Heart right ventricle (tissue), 16 donors: ENCODE results near the gene DBN1. TPM values are rescaled to one million over a fixed set of nuclear protein-coding genes. Genes with fewer than 3 reads are reported as not detected.
A peak's percentile ranks its signal among the peaks of the same experiment; 100 is the strongest.

ENCODE experiments used
- ATAC-seq, 8 donors: fragments of 200-7000 bp; cut with Tn5 transposase; one replicate each; pipeline ENCODE4 v1.9.1; 2020; ENCODE audit warnings: mild to moderate bottlenecking in 8 of 8, moderate library complexity in 8 of 8, moderate number of reproducible peaks in 1 of 8
- DNase-seq, 2 donors: peaks; one replicate each; pipeline ENCODE4 v3.0.0-alpha.2; 2020
- H3K27ac ChIP-seq, 10 donors: fragments of 200-600 bp; sonication (generic) in 2 of 10; one replicate each; pipeline versions ENCODE4 v1.5.0 to v1.8.0; 2020 to 2022; ENCODE audit warnings: mild to moderate bottlenecking in 3 of 10
- H3K27me3 ChIP-seq, 7 donors: fragments of 200-600 bp; one replicate each; pipeline ENCODE4 v1.8.0; 2021 to 2022; ENCODE audit warnings: mild to moderate bottlenecking in 2 of 7
- H3K36me3 ChIP-seq, 9 donors: fragments of 200-600 bp; sonication (generic) in 1 of 9; one replicate each; pipeline versions ENCODE4 v1.5.0 to v1.8.0; 2020 to 2022; ENCODE audit warnings: mild to moderate bottlenecking in 2 of 9
- H3K4me1 ChIP-seq, 9 donors: fragments of 200-600 bp; sonication (generic) in 1 of 9; one replicate each; pipeline versions ENCODE4 v1.5.0 to v1.8.0; 2020 to 2022; ENCODE audit warnings: mild to moderate bottlenecking in 4 of 9
- H3K4me3 ChIP-seq, 10 donors: fragments of 200-600 bp; sonication (generic) in 2 of 10; one replicate each; pipeline versions ENCODE4 v1.5.0 to v1.8.0; 2020 to 2022; ENCODE audit warnings: mild to moderate bottlenecking in 7 of 10, moderate library complexity in 2 of 10
- H3K9me3 ChIP-seq, 11 donors: fragments of 200-600 bp in 10 of 11; sonication (generic) in 2 of 11; one replicate each; pipeline versions ENCODE4 v1.5.0 to v1.8.0; 2013 to 2022; ENCODE audit warnings: mild to moderate bottlenecking in 2 of 11, control low read depth in 1 of 11, moderate library complexity in 1 of 11
- WGBS, 2 donors: extraction: QIAGEN DNeasy Blood & Tissue Kit; methylation state at CpG; one replicate each; pipeline ENCODE4 v1.1.7; 2013; ENCODE audit warnings: inconsistent platforms in 1 of 2; 5-methylcytosine and 5-hydroxymethylcytosine counted together
- intact Hi-C, 10 donors: fragments of 100-400 bp; cut with DNase I; formaldehyde crosslinking; loops; one replicate each; pipeline versions ENCODE4 v1.11.1 to v1.14.2; 2022
- polyA plus RNA-seq, 2 donors: library from polyadenylated mRNA; stranded (reverse); fragments of 200-250 nt; gene quantifications; one replicate each; pipeline ENCODE4 v1.2.3, GENCODE V29; 2013
- total RNA-seq, 10 donors: library from RNA; stranded (reverse); fragmentation: NEBNext Ultra II Directional in 3 of 10; extraction: Animal tissue kit (Norgen Biotek cat#: 25700) in 3 of 10; gene quantifications; one replicate each; pipeline versions ENCODE4 v1.2.1 to v1.2.4, GENCODE V29; 2021 to 2023
- TF ChIP-seq, protein P1 (sequence below), 9 donors: fragments of 200-600 bp; sonication (generic) in 2 of 9; IDR thresholded peaks; one replicate each; pipeline versions ENCODE4 v1.5.0 to v1.8.0; 2021 to 2022; ENCODE audit warnings: antibody characterized with exemption in 9 of 9, mild to moderate bottlenecking in 5 of 9, moderate library complexity in 1 of 9
- donor health status: Arrhythmogenic right ventricular cardiomyopathy.
- donor health status: ischemic (EF 13 %, LVEDD 7.1; RV severe dilation, severe dysfunction).
- donor health status: healthy with polysubstance abuse.
- donor health status: DM: no; HTN: yes; CAD: no.
- donor health status: DM: no; HTN: no; CAD: no.
- donor health status: ischemic (EF 25% LVEDD 6.9; RV normal size, moderate dysfunction).
- donor health status: ischemic (EF 25% LVEDD 5.7; RV mildly dilated, moderate dysfunction).
- donor health status: healthy.
- donor health status: DM: yes; HTN: yes; CAD: no.
- donor health status: Ischemic cardiomyopathy.
- donor health status: ischemic (EF 35%, LVEDD 5.7; RV mildly dilated, moderate dysfunction).
- donor health status: nonischemic (EF 11% LVEDD 7.7; RV severe dilation, severe dysfunction).
- donor health status: DM: yes; HTN: yes; CAD: no.
- donor health status: PGD.
- donor health status: ischemic (EF 29% LVEDD 5.4; RV normal size, mild dysfunction).
- donor health status: nonischemic (EF 23%, LVEDD 6.1; RV moderate dilation, normal function).

Gene DBN1
- total and polyA plus RNA-seq, 12 donors, result 13.1 to 52.9 (median 19.4) TPM

DNA sequence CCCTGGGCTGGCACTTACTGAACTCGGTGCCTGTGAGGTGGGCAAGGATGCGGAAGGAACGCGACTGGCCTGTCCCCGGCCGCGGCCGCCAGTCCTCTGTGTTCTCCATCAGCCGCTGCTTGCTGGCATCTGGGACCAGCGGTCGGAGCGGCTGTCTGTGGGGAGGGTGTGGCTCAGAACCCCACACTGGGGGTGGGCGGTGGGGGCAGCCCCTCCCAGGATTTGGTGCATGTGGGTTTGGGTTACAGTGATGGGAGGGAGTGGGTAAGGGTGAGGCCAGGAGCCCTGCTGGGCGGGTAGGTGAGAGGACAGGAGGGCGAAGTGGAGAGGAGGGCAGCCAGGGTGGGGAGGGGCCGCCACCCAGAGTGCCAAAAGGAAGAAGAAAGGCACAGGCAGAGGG lies 17.6 kb upstream of the DBN1 start:
- Histone ChIP-seq H3K27me3 (no peaks in the 10 kb centered on the region), H3K4me1 (peaks cover 13 to 47% (median 38%) of the 10 kb centered on the region in 9 donors), H3K36me3 (peaks cover 4 to 88% (median 50%) of the 10 kb centered on the region in 9 donors), H3K4me3 (no peak overlapping the region), H3K27ac (peak overlapping the region in 1 of 10 donors; percentile 9), H3K9me3 (no peaks in the 10 kb centered on the region)
- TF ChIP-seq, protein P1, sequence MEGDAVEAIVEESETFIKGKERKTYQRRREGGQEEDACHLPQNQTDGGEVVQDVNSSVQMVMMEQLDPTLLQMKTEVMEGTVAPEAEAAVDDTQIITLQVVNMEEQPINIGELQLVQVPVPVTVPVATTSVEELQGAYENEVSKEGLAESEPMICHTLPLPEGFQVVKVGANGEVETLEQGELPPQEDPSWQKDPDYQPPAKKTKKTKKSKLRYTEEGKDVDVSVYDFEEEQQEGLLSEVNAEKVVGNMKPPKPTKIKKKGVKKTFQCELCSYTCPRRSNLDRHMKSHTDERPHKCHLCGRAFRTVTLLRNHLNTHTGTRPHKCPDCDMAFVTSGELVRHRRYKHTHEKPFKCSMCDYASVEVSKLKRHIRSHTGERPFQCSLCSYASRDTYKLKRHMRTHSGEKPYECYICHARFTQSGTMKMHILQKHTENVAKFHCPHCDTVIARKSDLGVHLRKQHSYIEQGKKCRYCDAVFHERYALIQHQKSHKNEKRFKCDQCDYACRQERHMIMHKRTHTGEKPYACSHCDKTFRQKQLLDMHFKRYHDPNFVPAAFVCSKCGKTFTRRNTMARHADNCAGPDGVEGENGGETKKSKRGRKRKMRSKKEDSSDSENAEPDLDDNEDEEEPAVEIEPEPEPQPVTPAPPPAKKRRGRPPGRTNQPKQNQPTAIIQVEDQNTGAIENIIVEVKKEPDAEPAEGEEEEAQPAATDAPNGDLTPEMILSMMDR (IDR thresholded peaks at IDR 0.05), result no peak
- DNase-seq (no peak), ATAC-seq (no peak)
- 94 to 95% methylated on average over 16 of the region's 16 CpGs for WGBS, 2 donors
- intact Hi-C loops, result loop anchor here in 1 of 10 donors (10.0 kb wide), 1 partner anchor 176 kb away; the partner anchor contains the start of gene MXD3

DNA sequence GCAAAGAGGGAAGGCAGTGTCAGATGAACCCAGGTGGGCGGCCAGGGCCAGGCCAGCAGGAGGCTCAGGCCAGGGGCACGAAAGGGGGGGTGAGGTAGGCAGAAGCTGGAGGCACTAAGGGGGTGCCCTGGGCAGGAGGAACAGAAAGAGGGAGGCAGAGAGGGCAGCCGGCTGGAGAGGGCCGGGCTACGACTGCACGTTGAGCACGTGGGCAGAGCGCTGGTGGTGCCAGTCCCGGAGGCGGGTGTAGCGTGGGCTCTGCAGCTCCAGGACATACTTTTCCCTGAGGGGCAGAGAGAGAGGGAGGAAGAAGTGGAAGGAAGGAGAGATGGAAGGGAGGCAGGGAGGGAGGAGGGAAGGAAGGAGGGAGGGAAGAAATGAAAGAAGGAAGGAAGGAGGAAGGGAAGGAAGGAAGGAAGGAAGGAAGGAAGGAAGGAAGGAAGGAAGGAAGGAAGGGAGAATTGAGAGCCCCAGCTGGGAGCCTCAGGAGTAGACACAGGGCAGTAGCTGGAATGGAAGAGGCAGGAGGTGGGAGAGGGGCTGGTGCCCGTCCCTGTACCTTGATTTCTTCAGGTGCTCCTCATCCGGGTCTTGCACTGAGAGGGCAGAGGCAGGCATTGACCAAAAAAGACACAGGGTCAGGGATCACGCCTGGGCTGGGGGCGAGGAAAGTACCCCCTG lies 17.0 kb upstream of the DBN1 start:
- DNase-seq (no peak), ATAC-seq (no peak)
- H3K27me3 ChIP-seq, result no peaks in the 10 kb centered on the region
- intact Hi-C loops, result loop anchor here in 1 of 10 donors (10.0 kb wide), 1 partner anchor 176 kb away; the partner anchor contains the start of gene MXD3
- 87 to 88% methylated on average over 15 of the region's 15 CpGs for WGBS, 2 donors
- H3K4me3 ChIP-seq, result no peak overlapping the region
- H3K36me3 ChIP-seq, result peaks cover 4 to 89% (median 51%) of the 10 kb centered on the region in 9 donors
- H3K27ac ChIP-seq, result no peak overlapping the region
- H3K9me3 ChIP-seq, result no peaks in the 10 kb centered on the region
- TF ChIP-seq, protein P1 (IDR thresholded peaks at IDR 0.05), result no peak
- H3K4me1 ChIP-seq, result peaks cover 8 to 41% (median 32%) of the 10 kb centered on the region in 9 donors

DNA sequence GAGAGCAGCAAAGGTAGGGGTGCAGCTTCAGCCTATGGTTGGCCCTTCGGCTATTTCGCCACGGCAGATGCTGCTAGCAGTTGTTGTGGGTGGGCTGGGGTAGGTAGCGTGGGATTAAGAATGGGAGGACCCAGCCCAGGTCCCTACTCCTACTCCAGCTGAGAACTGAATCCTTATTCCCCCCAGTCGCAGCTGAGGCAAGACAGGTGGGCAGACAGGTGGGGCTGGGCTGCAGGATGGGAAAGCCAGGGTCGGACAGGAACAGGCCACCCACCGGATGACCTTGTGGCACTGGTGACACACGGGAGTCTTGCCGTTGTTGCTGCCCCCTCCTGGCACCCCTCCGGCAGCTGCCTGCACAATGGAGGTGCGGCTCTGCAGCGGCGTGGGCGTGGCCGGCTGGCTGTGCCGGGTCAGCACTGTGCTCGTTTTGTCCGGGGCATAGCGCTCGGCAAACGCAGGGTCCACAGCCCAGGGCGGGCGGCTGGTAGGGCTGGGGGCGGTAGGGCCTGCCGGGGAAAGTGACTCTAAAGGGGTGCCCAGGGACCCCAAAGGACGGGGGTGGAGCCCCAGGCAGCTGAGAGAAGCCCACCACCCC lies 15.8 kb upstream of the DBN1 start:
- WGBS, 2 donors, result 86% methylated on average over 26 of the region's 26 CpGs
- Histone ChIP-seq H3K4me1 (peaks cover 0 to 29% (median 20%) of the 10 kb centered on the region in 9 donors), H3K9me3 (no peaks in the 10 kb centered on the region), H3K36me3 (peaks cover 4 to 100% (median 55%) of the 10 kb centered on the region in 9 donors), H3K27me3 (no peaks in the 10 kb centered on the region), H3K4me3 (no peak overlapping the region), H3K27ac (no peak overlapping the region)
- DNase-seq (no peak), ATAC-seq (no peak)
- intact Hi-C loops, result no loop called here
- TF ChIP-seq, protein P1 (IDR thresholded peaks at IDR 0.05), result peak in 3 of 9 donors; percentile 5 to 9 (median 8)

DNA sequence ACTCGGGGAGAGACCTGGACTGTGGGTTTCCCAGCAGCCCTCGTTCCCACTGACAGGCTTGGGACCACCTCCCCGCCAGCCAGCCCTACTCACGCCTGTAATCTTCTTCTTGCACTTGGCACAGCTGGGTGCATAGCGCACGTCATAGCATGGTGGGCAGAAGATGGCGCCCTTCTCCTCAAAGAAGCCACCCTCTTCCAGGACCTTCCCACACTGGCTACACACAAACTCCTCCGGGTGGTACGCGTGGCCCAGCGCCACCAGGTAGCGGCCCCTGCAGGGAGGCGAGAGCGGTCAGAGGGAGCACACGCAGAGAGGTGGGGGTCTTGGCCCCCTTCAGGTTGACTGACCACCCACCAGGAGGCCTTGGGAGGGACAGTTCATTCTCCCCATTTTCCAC lies 14.5 kb upstream of the DBN1 start:
- WGBS, 2 donors, result 92 to 95% methylated on average over 15 of the region's 15 CpGs

More for the DNA sequence above, 14.5 kb upstream of the DBN1 start:
- no peak overlapping the region for H3K27ac ChIP-seq
- H3K4me3 ChIP-seq, result no peak overlapping the region
- ATAC-seq (peak in 1 of 8 donors; percentile 1), DNase-seq (no peak)
- TF ChIP-seq, protein P1 (IDR thresholded peaks at IDR 0.05), result no peak
- H3K9me3 ChIP-seq, result no peaks in the 10 kb centered on the region
- no peaks in the 10 kb centered on the region for H3K27me3 ChIP-seq
- H3K36me3 ChIP-seq, result peaks cover 4 to 100% (median 60%) of the 10 kb centered on the region in 9 donors
- intact Hi-C loops, result no loop called here
- H3K4me1 ChIP-seq, result peaks cover 0 to 17% (median 8%) of the 10 kb centered on the region in 9 donors
